ENCODE measurements around the gene DPH7. TPM values are rescaled to one million over a fixed set of nuclear protein-coding genes. Genes with fewer than 3 reads are reported as not detected.
"Not testable (repeated sequence)": the region's sequence is repeated elsewhere in the genome, so short reads cannot be mapped to it uniquely, and the experiment has no call there.

The DPH7 gene
- 10 to 100 TPM in 1 of 2 donors, 1 to 10 TPM in 1; 9.4 to 18.9 TPM for total RNA-seq
- 10 to 100 TPM in 1 of 2 donors, 1 to 10 TPM in 1; 7.9 to 15.1 TPM for polyA plus RNA-seq

DNA sequence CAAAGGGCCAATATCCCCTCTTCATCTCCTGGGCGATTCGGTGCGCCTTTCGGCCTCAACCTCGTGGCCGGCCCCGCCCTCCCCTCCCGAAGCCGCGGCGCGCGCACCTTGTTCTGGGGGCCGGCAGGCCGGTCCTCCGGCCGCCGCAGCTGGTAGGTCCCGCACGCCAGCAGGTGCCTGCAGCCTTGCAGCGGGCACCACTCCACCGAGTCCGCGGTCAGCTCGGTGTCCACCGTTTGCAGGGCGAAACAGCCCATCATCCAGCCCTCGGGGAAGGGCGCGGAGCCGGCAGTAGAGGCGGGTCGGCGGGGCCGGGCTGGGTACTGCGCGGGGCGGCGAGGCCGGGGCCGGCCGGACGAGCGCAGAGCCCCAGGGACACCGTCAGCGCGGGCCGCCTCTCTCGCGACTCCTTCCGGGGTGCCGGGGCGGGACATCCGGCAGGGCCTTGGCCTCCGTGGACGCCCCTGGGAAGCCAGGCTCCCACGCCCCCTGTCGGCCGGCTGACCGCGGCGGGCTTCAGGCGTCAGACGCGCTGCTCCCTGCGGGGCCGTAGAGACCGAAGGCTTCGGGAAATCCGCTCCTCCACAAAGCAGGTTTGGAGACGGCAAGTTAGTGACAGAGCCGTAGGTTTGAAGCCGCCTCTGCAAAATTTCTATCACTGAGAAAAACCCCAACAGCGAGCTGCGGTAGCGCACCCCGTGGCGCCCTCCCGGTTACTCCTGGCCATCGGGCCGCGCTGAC lies at the start of gene DPH7:
Gene DPH7, minus strand, starts transcription at position 408 of the 741 bp plus-strand sequence. Its CDS starts 148 bp downstream, at position 260.
- Histone ChIP-seq H3K9me3 (ENCODE audit: control insufficient read depth in 4 of 4, low read length in 3 of 4) (no peaks in the 10 kb centered on the region), H3K9ac (ENCODE audit: low read depth in 1 of 2, low read length in 2 of 2) (peak within 1 kb of the TSS; percentile 58 to 74), H3K4me1 (ENCODE audit: control insufficient read depth in 4 of 4, insufficient read depth in 4 of 4, low read length in 3 of 4) (peaks cover 6 to 35% (median 18%) of the 10 kb centered on the region in 4 donors), H3K27me3 (ENCODE audit: control insufficient read depth in 4 of 4, insufficient read depth in 4 of 4, low read length in 3 of 4) (no peaks in the 10 kb centered on the region), H3K36me3 (ENCODE audit: control insufficient read depth in 4 of 4, insufficient read depth in 3 of 4, low read depth in 1 of 4, low read length in 3 of 4) (peaks cover 4 to 33% (median 7%) of the 10 kb centered on the region in 4 donors), H3K4me3 (ENCODE audit: low read depth in 1 of 3, low read length in 3 of 3) (peak within 1 kb of the TSS; percentile 91 to 97 (median 92)), H3K27ac (ENCODE audit: low read depth in 1 of 2, low read length in 2 of 2) (peak within 1 kb of the TSS; percentile 73 to 80)
- DNase-seq (ENCODE audit: low spot score) = peak; percentile 98
- TF ChIP-seq TAF1 (conservative IDR thresholded peaks at IDR 0.05) = peak; percentile 42
- peak; percentile 68 to 75 for TF ChIP-seq RAD21 (IDR thresholded peaks at IDR 0.05)
- TF ChIP-seq JUND (IDR thresholded peaks at IDR 0.05) = no peak
- TF ChIP-seq, protein P1, sequence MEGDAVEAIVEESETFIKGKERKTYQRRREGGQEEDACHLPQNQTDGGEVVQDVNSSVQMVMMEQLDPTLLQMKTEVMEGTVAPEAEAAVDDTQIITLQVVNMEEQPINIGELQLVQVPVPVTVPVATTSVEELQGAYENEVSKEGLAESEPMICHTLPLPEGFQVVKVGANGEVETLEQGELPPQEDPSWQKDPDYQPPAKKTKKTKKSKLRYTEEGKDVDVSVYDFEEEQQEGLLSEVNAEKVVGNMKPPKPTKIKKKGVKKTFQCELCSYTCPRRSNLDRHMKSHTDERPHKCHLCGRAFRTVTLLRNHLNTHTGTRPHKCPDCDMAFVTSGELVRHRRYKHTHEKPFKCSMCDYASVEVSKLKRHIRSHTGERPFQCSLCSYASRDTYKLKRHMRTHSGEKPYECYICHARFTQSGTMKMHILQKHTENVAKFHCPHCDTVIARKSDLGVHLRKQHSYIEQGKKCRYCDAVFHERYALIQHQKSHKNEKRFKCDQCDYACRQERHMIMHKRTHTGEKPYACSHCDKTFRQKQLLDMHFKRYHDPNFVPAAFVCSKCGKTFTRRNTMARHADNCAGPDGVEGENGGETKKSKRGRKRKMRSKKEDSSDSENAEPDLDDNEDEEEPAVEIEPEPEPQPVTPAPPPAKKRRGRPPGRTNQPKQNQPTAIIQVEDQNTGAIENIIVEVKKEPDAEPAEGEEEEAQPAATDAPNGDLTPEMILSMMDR (IDR thresholded peaks at IDR 0.05; ENCODE audit: low read depth, low read length, missing input control) = peak; percentile 87
- TF ChIP-seq GABPA (IDR thresholded peaks at IDR 0.05 in 1 of 2, conservative IDR thresholded peaks at IDR 0.05 in 1 of 2) = peak; percentile 77 to 92
- no peak for TF ChIP-seq SP1 (IDR thresholded peaks at IDR 0.05)
- 2% methylated on average over 82 of the region's 82 CpGs for WGBS

DNA sequence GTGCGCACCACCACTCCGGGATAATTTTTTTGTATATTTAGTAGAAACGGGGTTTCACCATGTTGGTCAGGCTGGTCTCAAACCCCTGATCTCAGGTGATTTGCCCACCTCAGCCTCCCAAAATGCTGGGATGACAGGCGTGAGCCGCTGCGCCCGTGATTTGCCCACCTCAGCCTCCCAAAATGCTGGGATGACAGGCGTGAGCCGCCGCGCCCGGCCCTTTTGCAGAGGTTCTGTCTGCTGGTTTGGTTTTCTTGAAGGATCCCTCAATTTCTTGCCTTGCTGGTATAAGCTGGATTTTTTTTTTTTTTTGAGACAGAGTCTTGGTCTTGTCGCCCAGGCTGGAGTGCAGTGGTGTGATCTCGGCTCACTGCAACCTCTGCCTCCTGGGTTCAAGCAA lies 48.7 kb upstream of the DPH7 start:
- H3K9me3 ChIP-seq (ENCODE audit: control insufficient read depth in 4 of 4, low read length in 3 of 4); H3K4me3 ChIP-seq (ENCODE audit: low read depth in 1 of 3, low read length in 3 of 3); H3K9ac ChIP-seq (ENCODE audit: low read depth in 1 of 2, low read length in 2 of 2); H3K36me3 ChIP-seq (ENCODE audit: control insufficient read depth in 4 of 4, insufficient read depth in 3 of 4, low read depth in 1 of 4, low read length in 3 of 4); H3K27me3 ChIP-seq (ENCODE audit: control insufficient read depth in 4 of 4, insufficient read depth in 4 of 4, low read length in 3 of 4); DNase-seq (ENCODE audit: low spot score); H3K27ac ChIP-seq (ENCODE audit: low read depth in 1 of 2, low read length in 2 of 2): not testable (repeated sequence)
- 97% methylated on average over 14 of the region's 14 CpGs for WGBS
- peaks cover 2 to 34% (median 28%) of the 10 kb centered on the region in 4 donors for H3K4me1 ChIP-seq (ENCODE audit: control insufficient read depth in 4 of 4, insufficient read depth in 4 of 4, low read length in 3 of 4)

DNA sequence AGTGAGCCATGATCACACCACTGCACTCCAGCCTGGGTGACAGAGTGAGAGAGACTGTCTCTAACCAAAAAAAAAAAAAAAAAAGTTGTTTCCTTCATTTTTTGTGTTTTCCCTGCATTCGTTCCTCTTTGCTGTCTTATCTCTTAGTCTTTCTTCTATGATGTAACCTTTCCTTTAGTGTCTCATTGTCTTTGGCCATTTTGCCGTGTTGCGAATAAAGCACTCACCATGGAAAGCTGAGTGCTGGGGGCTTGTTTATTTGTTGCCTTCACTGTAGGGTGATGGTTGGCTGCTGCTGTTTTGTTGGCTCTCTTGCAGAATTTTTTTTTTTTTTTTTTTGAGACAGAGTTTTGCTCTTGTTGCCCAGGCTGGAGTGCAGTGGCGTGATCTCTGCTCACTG lies 47.7 kb upstream of the DPH7 start:
- no peaks in the 10 kb centered on the region for H3K9me3 ChIP-seq (ENCODE audit: control insufficient read depth in 4 of 4, low read length in 3 of 4)
- H3K27me3 ChIP-seq (ENCODE audit: control insufficient read depth in 4 of 4, insufficient read depth in 4 of 4, low read length in 3 of 4) = no peaks in the 10 kb centered on the region
- no peak overlapping the region for H3K27ac ChIP-seq (ENCODE audit: low read depth in 1 of 2, low read length in 2 of 2)
- no peaks in the 10 kb centered on the region for H3K36me3 ChIP-seq (ENCODE audit: control insufficient read depth in 4 of 4, insufficient read depth in 3 of 4, low read depth in 1 of 4, low read length in 3 of 4)
- no peak overlapping the region for H3K4me3 ChIP-seq (ENCODE audit: low read depth in 1 of 3, low read length in 3 of 3)
- peaks cover 2 to 26% (median 20%) of the 10 kb centered on the region in 4 donors for H3K4me1 ChIP-seq (ENCODE audit: control insufficient read depth in 4 of 4, insufficient read depth in 4 of 4, low read length in 3 of 4)
- DNase-seq (ENCODE audit: low spot score) = no peak
- WGBS = 81% methylated on average over 4 of the region's 4 CpGs
- H3K9ac ChIP-seq (ENCODE audit: low read depth in 1 of 2, low read length in 2 of 2) = no peak overlapping the region
- TF ChIP-seq GABPA (IDR thresholded peaks at IDR 0.05 in 1 of 2, conservative IDR thresholded peaks at IDR 0.05 in 1 of 2) (no peak), RAD21 (IDR thresholded peaks at IDR 0.05) (no peak), NR2F2 (IDR thresholded peaks at IDR 0.05) (no peak), RXRA (IDR thresholded peaks at IDR 0.05) (no peak), SP1 (IDR thresholded peaks at IDR 0.05) (no peak), YY1 (IDR thresholded peaks at IDR 0.05) (no peak), HNF4G (IDR thresholded peaks at IDR 0.05) (no peak), JUND (IDR thresholded peaks at IDR 0.05) (no peak), HNF4A (conservative IDR thresholded peaks at IDR 0.05) (no peak), EGR1 (IDR thresholded peaks at IDR 0.05; ENCODE audit: low read depth in 2 of 2) (no peak), FOXA1 (IDR thresholded peaks at IDR 0.05) (no peak), TAF1 (conservative IDR thresholded peaks at IDR 0.05) (no peak), FOXA2 (IDR thresholded peaks at IDR 0.05) (no peak)
- TF ChIP-seq, protein P2, sequence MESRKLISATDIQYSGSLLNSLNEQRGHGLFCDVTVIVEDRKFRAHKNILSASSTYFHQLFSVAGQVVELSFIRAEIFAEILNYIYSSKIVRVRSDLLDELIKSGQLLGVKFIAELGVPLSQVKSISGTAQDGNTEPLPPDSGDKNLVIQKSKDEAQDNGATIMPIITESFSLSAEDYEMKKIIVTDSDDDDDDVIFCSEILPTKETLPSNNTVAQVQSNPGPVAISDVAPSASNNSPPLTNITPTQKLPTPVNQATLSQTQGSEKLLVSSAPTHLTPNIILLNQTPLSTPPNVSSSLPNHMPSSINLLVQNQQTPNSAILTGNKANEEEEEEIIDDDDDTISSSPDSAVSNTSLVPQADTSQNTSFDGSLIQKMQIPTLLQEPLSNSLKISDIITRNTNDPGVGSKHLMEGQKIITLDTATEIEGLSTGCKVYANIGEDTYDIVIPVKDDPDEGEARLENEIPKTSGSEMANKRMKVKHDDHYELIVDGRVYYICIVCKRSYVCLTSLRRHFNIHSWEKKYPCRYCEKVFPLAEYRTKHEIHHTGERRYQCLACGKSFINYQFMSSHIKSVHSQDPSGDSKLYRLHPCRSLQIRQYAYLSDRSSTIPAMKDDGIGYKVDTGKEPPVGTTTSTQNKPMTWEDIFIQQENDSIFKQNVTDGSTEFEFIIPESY (IDR thresholded peaks at IDR 0.05) = no peak
- TF ChIP-seq, protein P1 (IDR thresholded peaks at IDR 0.05; ENCODE audit: low read depth, low read length, missing input control) = no peak
- TF ChIP-seq, protein P3, sequence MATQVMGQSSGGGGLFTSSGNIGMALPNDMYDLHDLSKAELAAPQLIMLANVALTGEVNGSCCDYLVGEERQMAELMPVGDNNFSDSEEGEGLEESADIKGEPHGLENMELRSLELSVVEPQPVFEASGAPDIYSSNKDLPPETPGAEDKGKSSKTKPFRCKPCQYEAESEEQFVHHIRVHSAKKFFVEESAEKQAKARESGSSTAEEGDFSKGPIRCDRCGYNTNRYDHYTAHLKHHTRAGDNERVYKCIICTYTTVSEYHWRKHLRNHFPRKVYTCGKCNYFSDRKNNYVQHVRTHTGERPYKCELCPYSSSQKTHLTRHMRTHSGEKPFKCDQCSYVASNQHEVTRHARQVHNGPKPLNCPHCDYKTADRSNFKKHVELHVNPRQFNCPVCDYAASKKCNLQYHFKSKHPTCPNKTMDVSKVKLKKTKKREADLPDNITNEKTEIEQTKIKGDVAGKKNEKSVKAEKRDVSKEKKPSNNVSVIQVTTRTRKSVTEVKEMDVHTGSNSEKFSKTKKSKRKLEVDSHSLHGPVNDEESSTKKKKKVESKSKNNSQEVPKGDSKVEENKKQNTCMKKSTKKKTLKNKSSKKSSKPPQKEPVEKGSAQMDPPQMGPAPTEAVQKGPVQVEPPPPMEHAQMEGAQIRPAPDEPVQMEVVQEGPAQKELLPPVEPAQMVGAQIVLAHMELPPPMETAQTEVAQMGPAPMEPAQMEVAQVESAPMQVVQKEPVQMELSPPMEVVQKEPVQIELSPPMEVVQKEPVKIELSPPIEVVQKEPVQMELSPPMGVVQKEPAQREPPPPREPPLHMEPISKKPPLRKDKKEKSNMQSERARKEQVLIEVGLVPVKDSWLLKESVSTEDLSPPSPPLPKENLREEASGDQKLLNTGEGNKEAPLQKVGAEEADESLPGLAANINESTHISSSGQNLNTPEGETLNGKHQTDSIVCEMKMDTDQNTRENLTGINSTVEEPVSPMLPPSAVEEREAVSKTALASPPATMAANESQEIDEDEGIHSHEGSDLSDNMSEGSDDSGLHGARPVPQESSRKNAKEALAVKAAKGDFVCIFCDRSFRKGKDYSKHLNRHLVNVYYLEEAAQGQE (IDR thresholded peaks at IDR 0.05) = no peak
- TF ChIP-seq, protein P4, sequence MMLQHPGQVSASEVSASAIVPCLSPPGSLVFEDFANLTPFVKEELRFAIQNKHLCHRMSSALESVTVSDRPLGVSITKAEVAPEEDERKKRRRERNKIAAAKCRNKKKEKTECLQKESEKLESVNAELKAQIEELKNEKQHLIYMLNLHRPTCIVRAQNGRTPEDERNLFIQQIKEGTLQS (IDR thresholded peaks at IDR 0.05) = no peak

All from liver (tissue), 9 donors.